HepG2 (cell line): ENCODE measurements around the gene ADARB2.

Experiments
- CEBPB ChIP-seq: IDR thresholded peaks from 2 replicates; pipeline ENCODE4 v1.6.1; 2011; ENCODE audit warnings: low read depth, low read length, improper control_type of control experiment, borderline replicate concordance
- EP300 ChIP-seq, 3 experiments: sonication (generic) in 1 of 3; formaldehyde crosslinking in 1 of 3; IDR thresholded peaks; 2 replicates each; pipeline versions ENCODE4 v1.5.1 to v1.6.1; 2011 to 2020; ENCODE audit warnings: low read depth in 2 of 3, low read length in 2 of 3, borderline replicate concordance in 1 of 3, improper control_type of control experiment in 1 of 3, mild to moderate bottlenecking in 1 of 3, missing genetic modification reagents in 1 of 3, moderate library complexity in 1 of 3
- MXI1 ChIP-seq: IDR thresholded peaks from 3 replicates; pipeline ENCODE4 v1.6.1; 2012; ENCODE audit warnings: low read depth, low read length, inconsistent platforms, borderline replicate concordance
- POLR2AphosphoS5 ChIP-seq: IDR thresholded peaks from 2 replicates; pipeline ENCODE4 v1.6.1; 2012; ENCODE audit warnings: low read depth, low read length
- SRSF4 ChIP-seq: fragments of 200-400 bp; formaldehyde crosslinking; IDR thresholded peaks from one replicate; pipeline ENCODE4 v1.6.1; 2018; ENCODE audit warnings: mild to moderate bottlenecking, low read depth, low read length, moderate library complexity; ENCODE audit not compliant: poor library complexity, severe bottlenecking
- TEAD2 ChIP-seq: sonication (generic); formaldehyde crosslinking; IDR thresholded peaks from 2 replicates; pipeline ENCODE4 v1.9.0; 2021; ENCODE audit warnings: missing genetic modification reagents
- TOPORS ChIP-seq: sonication (generic); formaldehyde crosslinking; IDR thresholded peaks from 2 replicates; pipeline ENCODE4 v1.8.0; 2023; ENCODE audit warnings: mild to moderate bottlenecking, missing genetic modification reagents
- USF2 ChIP-seq, 2 experiments: sonication (generic) in 1 of 2; formaldehyde crosslinking in 1 of 2; IDR thresholded peaks; 2 replicates each; pipeline versions ENCODE4 v1.5.1 to v1.6.1; 2011 to 2020; ENCODE audit warnings: borderline replicate concordance in 1 of 2, low read depth in 1 of 2, low read length in 1 of 2, mild to moderate bottlenecking in 1 of 2, missing genetic modification reagents in 1 of 2, moderate library complexity in 1 of 2
- YY1 ChIP-seq: IDR thresholded peaks from 2 replicates; pipeline ENCODE4 v1.6.1; 2011; ENCODE audit warnings: low read length, low read depth, moderate library complexity, mild to moderate bottlenecking; ENCODE audit not compliant: insufficient read depth, insufficient replicate concordance
- ZNF513 ChIP-seq: sonication (generic); formaldehyde crosslinking; conservative IDR thresholded peaks from 2 replicates; pipeline ENCODE4 v1.5.0; 2020; ENCODE audit warnings: missing genetic modification reagents
- ZSCAN29 ChIP-seq: sonication (generic); formaldehyde crosslinking; conservative IDR thresholded peaks from 2 replicates; pipeline ENCODE4 v1.4.0; 2020; ENCODE audit warnings: mild to moderate bottlenecking, missing genetic modification reagents

- TF ChIP-seq POLR2AphosphoS5 (no peak), TOPORS (CRISPR knock-in tag) (no peak), SRSF4 (no peak), TEAD2 (CRISPR knock-in tag) (no peak), EP300 (IDR thresholded peaks at IDR 0.05; ENCODE audit: low read depth in 2 of 2, low read length in 2 of 2) (no peak), EP300 (CRISPR knock-in tag; IDR thresholded peaks at IDR 0.05; ENCODE audit: borderline replicate concordance) (no peak), ZNF513 (no peak), CEBPB (no peak), YY1 (no peak), ZSCAN29 (CRISPR knock-in tag) (no peak), MXI1 (no peak), USF2 (IDR thresholded peaks at IDR 0.05; ENCODE audit: low read depth, low read length) (no peak), USF2 (CRISPR knock-in tag; IDR thresholded peaks at IDR 0.05; ENCODE audit: borderline replicate concordance) (no peak)
These were observed 71.6 kb downstream of the ADARB2 start for GRCh38 chr10:1665681-1666080.
